ENCODE measurements around the gene E2F3.

Gene E2F3

DNA sequence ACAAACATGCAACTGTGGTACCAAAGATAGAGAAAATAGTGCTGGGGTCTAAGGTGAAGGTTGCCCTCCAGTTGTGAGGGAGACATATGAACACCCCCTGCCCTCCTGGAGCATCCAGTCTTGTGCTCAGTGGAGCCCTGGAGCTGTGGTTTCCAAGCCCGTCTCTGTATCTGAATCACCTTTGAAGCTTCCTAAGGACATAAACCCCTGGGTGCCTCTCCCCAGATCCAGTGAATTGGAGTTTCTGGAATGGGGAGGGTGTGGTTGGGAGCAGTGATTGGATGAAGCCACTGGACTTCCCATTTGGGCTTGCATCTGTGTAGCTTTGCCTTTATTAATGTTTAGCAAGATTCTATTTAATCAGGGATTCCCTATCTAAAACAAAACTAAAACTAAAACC is 22.4 kb upstream of the E2F3 start:
- Mint-ChIP-seq H3K9me3 (no peaks in the 10 kb centered on the region), H3K36me3 (ENCODE audit: low read depth) (no peaks in the 10 kb centered on the region), H3K4me3 (no peak overlapping the region), H3K4me1 (peaks cover 15% of the 10 kb centered on the region), H3K27ac (no peak overlapping the region), H3K27me3 (no peaks in the 10 kb centered on the region)
- no peak for ATAC-seq
- no peak for DNase-seq

DNA sequence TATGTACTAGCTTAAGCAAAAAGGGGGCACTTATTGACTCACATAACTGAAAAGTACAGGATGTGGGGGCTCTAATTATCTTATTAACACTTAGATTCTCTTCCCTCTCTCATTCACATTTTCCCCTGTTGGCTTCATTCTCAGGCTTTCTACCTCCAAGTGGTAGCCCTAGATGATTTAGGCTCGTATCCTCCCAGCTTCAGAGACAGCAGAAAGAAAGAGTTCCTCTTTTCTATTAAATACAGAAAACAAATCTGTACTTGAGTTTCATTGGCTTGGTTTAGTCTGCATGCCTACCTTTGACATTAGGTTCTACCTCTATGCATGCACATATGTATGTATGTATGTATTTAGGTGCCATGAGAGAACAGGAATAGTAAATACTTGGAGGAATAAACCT is 15.5 kb upstream of the E2F3 start:
- H3K36me3 Mint-ChIP-seq (ENCODE audit: low read depth), result no peaks in the 10 kb centered on the region
- no peaks in the 10 kb centered on the region for H3K9me3 Mint-ChIP-seq
- no peak for ATAC-seq
- H3K4me1 Mint-ChIP-seq, result no peaks in the 10 kb centered on the region
- H3K27ac Mint-ChIP-seq, result no peak overlapping the region
- no peak overlapping the region for H3K4me3 Mint-ChIP-seq
- DNase-seq, result no peak
- no peaks in the 10 kb centered on the region for H3K27me3 Mint-ChIP-seq

DNA sequence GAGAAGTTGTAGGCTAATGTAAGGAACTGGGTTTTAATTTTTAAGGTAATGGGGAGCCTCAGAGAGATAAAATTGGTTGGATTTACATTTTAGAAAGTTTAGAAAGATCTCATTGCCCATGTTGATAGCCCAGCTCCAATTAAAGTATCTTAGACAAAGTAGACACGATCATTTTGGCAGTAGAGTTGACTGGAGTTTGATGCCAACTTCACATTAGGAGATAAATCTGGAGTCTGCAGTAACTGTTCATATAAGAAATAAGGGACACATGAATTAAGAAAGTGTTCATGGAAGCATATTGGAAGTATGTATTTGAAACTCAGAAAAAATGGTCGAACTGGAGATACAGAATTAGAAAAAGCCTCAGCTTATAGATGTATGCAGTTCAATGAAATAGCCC is 12.6 kb upstream of the E2F3 start:
- Mint-ChIP-seq H3K4me1 (no peaks in the 10 kb centered on the region), H3K27ac (no peak overlapping the region), H3K4me3 (no peak overlapping the region), H3K27me3 (no peaks in the 10 kb centered on the region), H3K9me3 (no peaks in the 10 kb centered on the region), H3K36me3 (ENCODE audit: low read depth) (no peaks in the 10 kb centered on the region)
- DNase-seq, result no peak
- no peak for ATAC-seq

DNA sequence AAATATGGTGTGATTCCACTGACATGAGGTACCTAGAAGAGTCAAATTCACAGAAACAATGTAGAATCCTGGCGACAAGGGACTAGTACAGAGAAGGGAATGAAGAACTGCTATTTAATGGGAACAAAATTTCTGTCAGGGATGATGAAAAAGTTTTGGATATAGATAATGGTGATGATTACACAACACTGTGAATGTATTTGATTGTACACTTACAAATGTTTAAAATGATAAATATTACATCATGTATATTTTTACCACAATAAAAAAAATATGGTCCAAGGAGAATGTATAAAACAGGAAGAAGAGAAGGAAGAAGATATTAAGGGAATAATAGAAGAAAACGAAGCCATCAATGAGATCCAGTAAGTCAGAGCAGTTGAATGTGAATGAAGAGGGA is 8.4 kb upstream of the E2F3 start:
- H3K27ac Mint-ChIP-seq, result no peak overlapping the region
- no peak for ATAC-seq
- DNase-seq, result no peak
- no peaks in the 10 kb centered on the region for H3K27me3 Mint-ChIP-seq
- H3K4me1 Mint-ChIP-seq, result no peaks in the 10 kb centered on the region
- H3K4me3 Mint-ChIP-seq, result no peak overlapping the region
- no peaks in the 10 kb centered on the region for H3K36me3 Mint-ChIP-seq (ENCODE audit: low read depth)
- no peaks in the 10 kb centered on the region for H3K9me3 Mint-ChIP-seq

DNA sequence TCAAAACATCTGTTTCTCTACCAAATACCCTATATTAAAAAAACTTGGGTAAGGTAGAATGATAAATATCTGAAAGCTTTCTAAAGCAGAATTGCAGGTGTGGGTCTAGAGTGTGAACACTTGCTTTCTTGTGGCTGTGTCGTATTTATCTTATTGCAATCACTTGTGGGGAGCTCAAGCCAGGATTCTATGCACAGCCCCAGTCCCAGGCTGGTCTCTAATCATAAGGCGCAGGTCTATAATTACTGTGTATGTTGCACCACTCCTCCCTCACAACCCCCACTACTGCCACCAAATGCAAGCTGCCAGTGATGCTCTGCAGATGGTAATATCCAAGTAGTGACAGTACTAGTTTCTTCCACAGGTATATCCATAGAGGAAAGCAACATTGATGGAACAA is 2.2 kb upstream of the E2F3 start:
- Mint-ChIP-seq H3K4me3 (no peak overlapping the region), H3K4me1 (peaks cover 24% of the 10 kb centered on the region), H3K27me3 (no peaks in the 10 kb centered on the region), H3K9me3 (no peaks in the 10 kb centered on the region), H3K27ac (no peak overlapping the region), H3K36me3 (ENCODE audit: low read depth) (peaks cover 3% of the 10 kb centered on the region)
- ATAC-seq (no peak), DNase-seq (no peak)

DNA sequence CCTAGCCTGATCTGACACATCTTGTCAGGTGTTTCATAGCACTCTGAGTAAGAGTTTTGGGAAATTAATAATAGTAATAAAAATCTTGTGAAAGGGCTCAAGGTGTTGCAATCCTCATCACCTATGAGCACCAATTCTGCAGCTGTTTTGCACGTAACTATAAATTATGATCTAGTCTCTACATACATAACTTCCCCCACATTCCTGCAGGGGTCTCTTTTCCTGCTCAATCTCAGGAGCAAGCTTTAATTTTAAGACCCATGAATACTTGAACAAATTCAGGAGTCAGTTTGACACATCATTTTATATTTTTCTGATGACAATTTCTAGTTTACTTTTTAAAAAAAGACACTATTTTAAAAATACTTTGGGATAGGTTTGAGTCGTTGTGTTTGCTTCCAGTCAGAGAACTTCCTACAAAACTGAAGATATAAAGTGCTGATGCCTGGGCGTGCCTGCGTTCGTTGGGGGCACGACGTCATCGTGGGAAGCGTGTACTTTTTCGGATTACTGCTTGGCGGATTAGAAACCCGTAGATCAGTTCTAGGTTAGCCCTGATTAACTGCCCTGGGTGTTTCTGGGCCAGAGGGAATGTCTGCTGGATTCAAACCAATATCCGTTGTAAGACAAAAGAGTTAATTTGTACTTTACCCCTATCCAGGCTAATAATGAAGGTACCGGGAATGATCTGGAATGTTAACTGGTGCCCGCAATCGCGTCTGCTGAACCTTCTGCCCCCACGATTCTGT is 1.0 kb upstream of the E2F3 start:
- H3K4me3 Mint-ChIP-seq, result peak overlapping the region; percentile 94
- ATAC-seq (no peak), DNase-seq (peak; percentile 58)
- no peaks in the 10 kb centered on the region for H3K9me3 Mint-ChIP-seq
- peak overlapping the region; percentile 91 for H3K27ac Mint-ChIP-seq
- no peaks in the 10 kb centered on the region for H3K27me3 Mint-ChIP-seq
- peaks cover 7% of the 10 kb centered on the region for H3K36me3 Mint-ChIP-seq (ENCODE audit: low read depth)
- peaks cover 31% of the 10 kb centered on the region for H3K4me1 Mint-ChIP-seq

DNA sequence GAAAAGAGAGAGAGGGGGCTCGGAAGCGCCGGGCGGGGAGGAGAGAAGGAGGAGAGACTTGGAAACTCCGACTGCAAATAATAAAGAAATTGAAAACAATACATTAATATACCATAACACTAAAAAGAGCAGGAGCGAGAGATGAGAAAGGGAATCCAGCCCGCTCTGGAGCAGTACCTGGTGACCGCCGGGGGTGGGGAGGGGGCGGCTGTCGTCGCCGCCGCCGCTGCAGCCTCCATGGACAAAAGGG is 338 bp downstream of the E2F3 start:
- H3K4me3 Mint-ChIP-seq, result peak overlapping the region; percentile 94
- ATAC-seq, result no peak
- peaks cover 42% of the 10 kb centered on the region for H3K4me1 Mint-ChIP-seq

DNA sequence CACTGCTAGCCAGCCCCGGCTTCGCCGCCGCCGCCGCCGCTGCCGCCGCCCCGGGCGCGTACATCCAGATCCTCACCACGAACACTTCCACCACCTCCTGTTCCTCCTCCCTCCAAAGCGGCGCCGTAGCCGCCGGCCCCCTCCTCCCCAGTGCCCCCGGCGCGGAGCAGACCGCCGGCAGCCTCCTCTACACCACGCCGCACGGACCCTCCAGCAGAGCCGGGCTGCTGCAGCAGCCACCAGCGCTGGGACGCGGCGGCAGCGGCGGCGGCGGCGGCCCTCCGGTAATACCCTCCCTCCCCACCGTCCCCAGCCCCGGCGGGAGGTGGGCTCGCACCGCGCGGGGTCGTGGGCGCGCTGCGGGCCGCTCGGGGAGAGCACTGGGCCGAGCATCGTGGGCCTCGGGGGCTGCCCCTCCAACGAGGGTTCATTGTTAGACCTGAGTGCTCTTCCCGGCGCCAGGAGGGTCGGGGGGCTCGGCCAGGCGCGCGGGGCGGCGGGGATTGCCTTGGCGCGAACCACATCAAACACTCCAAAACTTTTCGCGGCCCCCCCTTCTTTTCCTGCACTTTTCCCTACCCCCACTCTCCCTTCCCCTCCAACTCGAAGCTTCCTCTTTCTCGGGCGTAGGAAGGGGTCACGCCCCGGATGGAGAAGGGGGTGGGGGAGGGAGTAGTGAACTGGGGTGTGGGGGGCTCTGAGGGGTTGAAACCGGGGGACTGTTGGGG is 827 bp downstream of the E2F3 start:
- no peak for ATAC-seq
- peaks cover 22% of the 10 kb centered on the region for H3K36me3 Mint-ChIP-seq (ENCODE audit: low read depth)

More for the DNA sequence above, 338 bp downstream of the E2F3 start:
- no peak for DNase-seq
- Mint-ChIP-seq H3K27me3 (no peaks in the 10 kb centered on the region), H3K9me3 (no peaks in the 10 kb centered on the region), H3K27ac (peak overlapping the region; percentile 91), H3K36me3 (ENCODE audit: low read depth) (peaks cover 17% of the 10 kb centered on the region)

DNA sequence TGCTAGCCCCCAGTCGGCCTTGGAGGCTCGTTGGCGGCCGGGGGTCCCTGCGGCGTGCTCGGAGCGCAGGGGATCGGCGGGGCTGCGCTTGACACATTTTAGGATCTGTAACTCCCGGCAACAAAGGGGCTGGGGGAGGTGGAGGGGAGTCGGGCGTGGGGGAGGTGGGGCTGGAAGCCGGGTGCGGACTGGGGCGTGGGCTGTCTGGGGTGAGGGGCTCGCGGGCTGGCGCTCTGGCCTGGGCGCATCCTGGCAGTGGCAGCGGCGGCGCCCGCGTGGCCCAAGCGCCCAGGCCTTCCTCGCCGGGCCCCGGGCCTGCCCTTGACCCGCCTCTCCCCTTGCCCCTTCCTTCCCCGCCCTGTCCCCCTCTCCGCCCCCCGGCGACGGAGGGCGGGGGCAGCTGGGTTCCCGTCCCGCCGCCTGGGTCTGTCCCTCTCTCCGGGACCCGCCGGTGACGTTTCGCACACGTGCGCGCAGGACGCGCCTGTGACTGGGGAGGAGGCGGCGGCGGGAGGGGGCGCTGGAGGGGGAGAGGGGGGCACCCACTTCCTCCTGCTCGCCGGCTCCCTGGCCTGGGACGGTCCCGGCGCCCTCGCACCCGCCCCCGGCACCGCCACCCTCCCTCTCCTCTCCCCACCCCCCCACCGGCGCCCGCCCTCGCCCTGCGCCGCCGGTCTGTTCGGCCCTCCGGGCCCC is 1.5 kb downstream of the E2F3 start:
- peak overlapping the region; percentile 89 for H3K27ac Mint-ChIP-seq
- H3K4me1 Mint-ChIP-seq, result peaks cover 54% of the 10 kb centered on the region
- peaks cover 28% of the 10 kb centered on the region for H3K36me3 Mint-ChIP-seq (ENCODE audit: low read depth)
- H3K27me3 Mint-ChIP-seq, result no peaks in the 10 kb centered on the region
- DNase-seq (peak; percentile 92), ATAC-seq (peak; percentile 66)
- H3K4me3 Mint-ChIP-seq, result peak overlapping the region; percentile 94
- H3K9me3 Mint-ChIP-seq, result no peaks in the 10 kb centered on the region

More for the DNA sequence above, 827 bp downstream of the E2F3 start:
- H3K4me3 Mint-ChIP-seq, result peak overlapping the region; percentile 94
- DNase-seq, result peak; percentile 61
- peaks cover 47% of the 10 kb centered on the region for H3K4me1 Mint-ChIP-seq
- no peaks in the 10 kb centered on the region for H3K9me3 Mint-ChIP-seq
- H3K27me3 Mint-ChIP-seq, result no peaks in the 10 kb centered on the region
- H3K27ac Mint-ChIP-seq, result peak overlapping the region; percentile 91

DNA sequence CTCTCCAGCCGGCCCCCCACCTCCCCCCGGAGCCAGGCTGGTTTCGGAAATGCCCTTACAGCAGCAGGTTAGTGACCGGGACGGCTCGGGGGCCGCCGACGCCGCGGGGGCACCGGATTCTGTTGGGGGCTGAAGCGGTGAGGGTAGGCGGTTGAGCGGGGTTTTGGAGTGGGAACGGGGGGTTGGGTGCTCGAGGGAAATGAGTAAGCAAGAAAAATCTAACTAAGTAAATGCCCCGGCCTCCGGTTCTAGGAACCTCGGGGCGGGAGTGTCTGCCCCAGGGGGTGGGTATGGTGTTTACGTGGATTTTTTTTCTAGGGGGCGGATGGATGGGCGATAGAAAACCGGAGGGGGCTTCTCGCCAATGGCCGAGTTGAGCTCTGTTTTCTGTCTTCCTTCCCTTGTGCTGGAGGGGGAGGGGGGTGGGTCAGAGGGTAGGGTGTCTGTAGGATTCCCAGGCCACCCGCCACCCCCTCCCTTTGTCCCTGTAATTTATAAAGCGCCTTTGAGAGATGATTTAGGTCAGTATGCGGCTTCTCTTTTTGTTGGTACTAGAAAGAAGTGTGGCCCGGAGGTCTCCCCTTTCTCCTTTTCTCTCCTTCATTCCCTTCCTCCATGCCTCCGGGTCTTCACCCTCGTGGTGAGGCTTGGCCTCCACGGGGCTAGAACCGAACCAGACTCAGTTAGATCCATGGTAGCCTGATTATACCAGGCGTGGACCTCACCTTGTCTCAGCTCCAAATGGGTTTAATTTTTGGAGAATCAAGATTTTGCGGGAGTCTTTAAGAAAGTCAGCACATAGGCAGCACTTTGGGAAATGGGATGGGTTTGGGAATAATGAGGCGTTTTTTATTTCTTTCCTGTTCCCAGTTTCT is 2.3 kb downstream of the E2F3 start:
- ATAC-seq (peak; percentile 11), DNase-seq (peak; percentile 79)
- peak overlapping the region; percentile 89 for H3K27ac Mint-ChIP-seq
- H3K9me3 Mint-ChIP-seq, result no peaks in the 10 kb centered on the region
- H3K4me3 Mint-ChIP-seq, result peak overlapping the region; percentile 94
- H3K4me1 Mint-ChIP-seq, result peaks cover 60% of the 10 kb centered on the region
- H3K36me3 Mint-ChIP-seq (ENCODE audit: low read depth), result peaks cover 30% of the 10 kb centered on the region
- H3K27me3 Mint-ChIP-seq, result no peaks in the 10 kb centered on the region

DNA sequence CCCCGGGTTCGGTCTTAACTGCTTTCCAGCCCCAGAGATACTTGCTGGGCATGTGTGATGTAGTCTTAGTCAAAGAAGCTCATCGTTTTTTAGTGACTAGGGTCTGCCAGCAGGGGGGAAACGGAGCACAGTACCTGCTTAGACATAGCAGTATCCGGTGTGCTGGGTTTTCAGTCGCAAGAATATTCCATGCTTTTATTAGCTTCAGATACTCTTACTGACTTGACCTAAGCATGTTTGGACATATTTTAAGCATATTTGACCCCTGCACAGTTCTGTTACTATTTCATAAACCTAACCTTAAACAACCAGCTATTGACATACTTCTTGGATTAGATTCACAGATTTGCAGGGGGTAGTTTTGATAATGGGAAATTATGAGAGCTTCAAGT is 3.0 kb downstream of the E2F3 start:
- peak; percentile 9 for ATAC-seq

DNA sequence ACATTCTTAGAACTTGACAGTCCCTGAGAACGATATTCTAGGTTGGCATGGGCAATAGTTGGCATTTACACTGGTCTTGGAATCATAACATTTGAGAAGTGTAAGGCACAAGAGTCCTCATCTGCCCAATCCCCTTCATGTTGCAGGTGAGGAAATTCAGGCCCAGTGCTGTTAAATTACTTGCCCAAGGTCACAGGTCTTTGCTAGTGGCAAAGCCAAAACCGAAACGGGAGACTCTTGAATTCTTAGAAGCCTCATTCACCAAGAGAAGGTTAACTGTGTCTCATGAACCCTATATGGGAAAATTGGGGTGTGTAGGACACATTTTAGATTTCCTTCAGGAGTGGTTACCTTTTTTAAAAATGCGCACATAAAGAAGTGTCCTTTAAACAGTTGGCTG is 7.2 kb downstream of the E2F3 start:
- peaks cover 70% of the 10 kb centered on the region for H3K4me1 Mint-ChIP-seq
- peak overlapping the region; percentile 29 for H3K4me3 Mint-ChIP-seq
- peaks cover 49% of the 10 kb centered on the region for H3K36me3 Mint-ChIP-seq (ENCODE audit: low read depth)
- ATAC-seq (no peak), DNase-seq (no peak)
- no peaks in the 10 kb centered on the region for H3K27me3 Mint-ChIP-seq
- H3K27ac Mint-ChIP-seq, result peak overlapping the region; percentile 57
- H3K9me3 Mint-ChIP-seq, result no peaks in the 10 kb centered on the region

More for the DNA sequence above, 3.0 kb downstream of the E2F3 start:
- peak; percentile 61 for DNase-seq
- peak overlapping the region; percentile 94 for H3K4me3 Mint-ChIP-seq
- no peaks in the 10 kb centered on the region for H3K9me3 Mint-ChIP-seq
- H3K4me1 Mint-ChIP-seq, result peaks cover 66% of the 10 kb centered on the region
- peak overlapping the region; percentile 89 for H3K27ac Mint-ChIP-seq
- H3K36me3 Mint-ChIP-seq (ENCODE audit: low read depth), result peaks cover 32% of the 10 kb centered on the region
- no peaks in the 10 kb centered on the region for H3K27me3 Mint-ChIP-seq

DNA sequence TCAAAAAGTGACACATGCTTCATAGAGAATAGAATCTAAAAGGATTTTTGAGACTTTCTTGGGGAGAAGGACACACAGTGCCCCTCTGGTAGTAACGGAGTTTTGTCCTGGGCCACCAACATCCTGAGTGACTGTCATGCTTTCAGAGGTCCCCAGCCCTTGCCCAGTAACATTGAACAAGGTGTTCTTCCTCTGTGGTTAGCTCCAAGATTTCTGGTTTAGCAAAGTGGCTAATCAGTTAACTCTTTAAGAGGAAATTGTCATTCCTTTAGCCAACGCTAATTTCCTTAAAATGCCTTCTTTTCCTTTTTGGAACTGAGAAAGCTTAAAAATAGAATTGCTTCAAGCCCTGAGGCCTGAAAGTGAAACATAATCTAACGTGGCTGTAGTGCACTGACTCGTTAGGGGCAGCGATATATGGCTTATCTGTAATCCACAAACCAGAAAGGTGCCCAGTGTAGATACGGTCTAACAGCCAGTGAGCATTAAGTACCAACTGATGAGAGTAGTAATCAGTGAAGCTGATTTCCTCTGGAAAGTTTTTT is 7.8 kb downstream of the E2F3 start:
- DNase-seq, result no peak

DNA sequence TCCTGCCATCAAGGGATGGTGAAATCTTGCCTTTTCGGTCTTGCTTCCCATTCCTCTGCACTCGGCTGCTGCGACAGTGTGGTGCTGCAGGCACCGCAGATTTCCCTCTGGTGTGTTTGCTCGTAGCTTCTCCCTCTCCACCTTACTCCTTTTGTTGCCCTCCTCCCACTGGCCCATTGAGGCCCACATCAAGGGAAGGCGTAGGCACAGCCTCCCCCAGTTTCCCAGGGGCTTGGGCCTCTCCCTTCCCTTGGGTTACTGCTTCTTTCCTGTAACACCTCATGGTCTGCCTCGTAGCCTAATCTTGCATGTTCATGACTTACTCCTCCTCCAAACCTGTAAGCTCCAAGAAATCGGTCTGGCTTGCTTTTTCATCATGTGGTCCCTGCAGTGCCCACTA is 9.9 kb downstream of the E2F3 start:
- no peaks in the 10 kb centered on the region for H3K27me3 Mint-ChIP-seq
- DNase-seq, result no peak
- no peak for ATAC-seq
- no peak overlapping the region for H3K4me3 Mint-ChIP-seq
- peaks cover 49% of the 10 kb centered on the region for H3K36me3 Mint-ChIP-seq (ENCODE audit: low read depth)
- no peaks in the 10 kb centered on the region for H3K9me3 Mint-ChIP-seq
- peak overlapping the region; percentile 64 for H3K27ac Mint-ChIP-seq
- H3K4me1 Mint-ChIP-seq, result peaks cover 77% of the 10 kb centered on the region

More for the DNA sequence above, 7.8 kb downstream of the E2F3 start:
- H3K36me3 Mint-ChIP-seq (ENCODE audit: low read depth), result peaks cover 54% of the 10 kb centered on the region
- H3K4me3 Mint-ChIP-seq, result peak overlapping the region; percentile 33
- peak; percentile 83 for ATAC-seq
- peak overlapping the region; percentile 57 for H3K27ac Mint-ChIP-seq
- H3K4me1 Mint-ChIP-seq, result peaks cover 72% of the 10 kb centered on the region
- H3K27me3 Mint-ChIP-seq, result no peaks in the 10 kb centered on the region
- no peaks in the 10 kb centered on the region for H3K9me3 Mint-ChIP-seq
